SH-SY5Y (cell line): ENCODE results near the gene RASAL2.

ENCODE experiments used
- GATA2 ChIP-seq: IDR thresholded peaks from 2 replicates; pipeline ENCODE4 v1.6.1; 2011; ENCODE audit warnings: mild to moderate bottlenecking, low read depth, low read length
- GATA3 ChIP-seq: IDR thresholded peaks from 2 replicates; pipeline ENCODE4 v1.6.1; 2011; ENCODE audit warnings: low read depth, mild to moderate bottlenecking, low read length, moderate library complexity

RASAL2 gene

GRCh38 chr1:178405137-178405536 is 311.2 kb downstream of the RASAL2 start:
- TF ChIP-seq GATA3 (no peak), GATA2 (no peak)

GRCh38 chr1:178407215-178407614 is 313.3 kb downstream of the RASAL2 start:
- no peak for TF ChIP-seq GATA3
- TF ChIP-seq GATA2, result no peak

DNA sequence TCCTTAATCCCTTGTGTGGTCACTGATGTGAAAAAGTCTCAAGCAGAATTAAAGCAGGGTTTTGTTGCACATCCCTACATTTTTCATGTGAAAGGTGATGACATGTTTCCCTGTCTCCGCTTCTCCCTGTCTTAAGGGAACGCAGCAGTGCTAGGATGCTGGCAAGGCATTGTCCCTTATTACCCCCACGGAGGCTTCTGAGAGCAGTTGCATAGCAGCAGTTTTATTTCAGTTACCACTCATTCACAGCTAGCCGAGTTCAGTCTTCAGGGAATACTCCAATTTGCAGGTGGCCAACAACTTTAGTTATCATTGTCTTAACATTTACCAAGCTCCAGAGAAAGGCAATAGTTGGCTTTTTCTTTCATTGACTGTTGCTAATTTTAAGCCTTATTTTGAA is 313.8 kb downstream of the RASAL2 start:
- TF ChIP-seq GATA2 (no peak), GATA3 (no peak)

DNA sequence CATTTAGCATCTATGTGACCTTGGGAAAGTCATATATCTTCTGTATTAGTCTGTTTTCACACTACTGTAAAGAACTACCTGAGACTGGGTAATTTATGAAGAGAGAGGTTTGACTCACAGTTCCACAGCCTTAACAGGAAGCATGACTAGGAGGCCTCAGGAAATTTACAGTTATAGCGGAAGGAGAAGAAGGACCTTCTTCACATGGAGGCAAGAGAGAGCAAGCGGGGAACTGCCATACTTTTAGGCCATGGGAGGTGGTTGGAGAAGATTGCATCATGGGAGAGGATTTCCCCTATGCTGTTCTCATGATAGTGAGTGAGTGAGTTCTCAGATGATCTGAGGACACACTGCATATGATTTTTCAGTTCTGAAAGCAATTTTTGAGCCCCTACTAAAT is 315.0 kb downstream of the RASAL2 start:
- TF ChIP-seq GATA3 (no peak), GATA2 (no peak)

DNA sequence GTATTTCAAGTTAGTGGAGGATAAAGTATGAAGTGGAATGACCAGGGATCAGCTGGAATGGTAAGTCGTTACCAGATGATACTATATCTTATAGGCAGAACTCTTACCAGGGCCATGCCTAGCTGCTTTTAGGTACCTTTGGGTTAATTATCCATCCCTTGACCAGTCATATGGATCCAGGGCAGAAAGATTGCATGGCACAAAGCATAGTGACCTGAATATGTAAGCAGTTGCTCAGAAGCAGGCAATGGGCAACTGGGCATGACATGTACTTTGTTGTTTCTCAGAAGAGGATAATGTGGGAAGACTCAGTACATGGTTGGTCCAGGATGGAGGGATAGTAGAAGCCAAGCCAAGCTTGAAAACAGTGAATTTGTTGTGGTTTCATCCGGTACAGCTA is 315.6 kb downstream of the RASAL2 start:
- no peak for TF ChIP-seq GATA3
- TF ChIP-seq GATA2, result no peak

GRCh38 chr1:178411756-178412399 is 318.0 kb downstream of the RASAL2 start:
- TF ChIP-seq GATA3 (no peak), GATA2 (no peak)

DNA sequence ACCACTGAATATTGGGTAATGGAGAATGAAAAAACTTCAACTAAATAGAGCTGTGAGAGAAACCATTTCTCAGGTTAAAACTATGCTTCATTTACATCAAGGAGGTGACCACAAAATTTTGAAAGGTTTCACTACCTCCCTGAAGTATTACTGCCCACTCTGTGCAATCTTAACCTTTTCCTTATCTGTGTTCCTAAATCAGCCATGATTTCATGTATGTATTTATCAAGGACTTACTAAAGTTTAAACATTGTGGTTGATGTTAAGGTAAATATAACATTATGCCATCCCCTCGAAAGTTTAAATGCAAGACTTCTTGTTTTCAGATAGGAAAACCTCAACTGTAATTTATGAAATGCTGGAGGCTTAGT is 318.5 kb downstream of the RASAL2 start:
- no peak for TF ChIP-seq GATA2
- TF ChIP-seq GATA3, result no peak

DNA sequence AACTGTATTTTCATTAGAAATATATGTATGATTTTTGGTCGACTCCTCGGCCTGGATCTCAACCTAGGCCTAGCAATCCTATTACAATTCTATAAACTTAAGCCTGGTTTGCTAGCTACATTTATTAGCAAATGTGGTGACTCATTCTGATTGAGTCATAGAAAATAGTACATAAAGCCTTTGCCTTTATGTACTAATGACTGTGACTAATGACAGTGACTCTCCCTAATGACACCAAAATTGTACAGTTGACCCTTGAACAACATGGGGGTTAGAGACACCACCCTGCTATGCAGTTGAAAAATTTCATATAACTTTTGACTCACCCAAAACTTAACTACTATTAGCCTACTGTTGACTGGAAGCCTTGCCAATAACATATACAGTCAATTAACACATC is 324.0 kb downstream of the RASAL2 start:
- TF ChIP-seq GATA3, result no peak

DNA sequence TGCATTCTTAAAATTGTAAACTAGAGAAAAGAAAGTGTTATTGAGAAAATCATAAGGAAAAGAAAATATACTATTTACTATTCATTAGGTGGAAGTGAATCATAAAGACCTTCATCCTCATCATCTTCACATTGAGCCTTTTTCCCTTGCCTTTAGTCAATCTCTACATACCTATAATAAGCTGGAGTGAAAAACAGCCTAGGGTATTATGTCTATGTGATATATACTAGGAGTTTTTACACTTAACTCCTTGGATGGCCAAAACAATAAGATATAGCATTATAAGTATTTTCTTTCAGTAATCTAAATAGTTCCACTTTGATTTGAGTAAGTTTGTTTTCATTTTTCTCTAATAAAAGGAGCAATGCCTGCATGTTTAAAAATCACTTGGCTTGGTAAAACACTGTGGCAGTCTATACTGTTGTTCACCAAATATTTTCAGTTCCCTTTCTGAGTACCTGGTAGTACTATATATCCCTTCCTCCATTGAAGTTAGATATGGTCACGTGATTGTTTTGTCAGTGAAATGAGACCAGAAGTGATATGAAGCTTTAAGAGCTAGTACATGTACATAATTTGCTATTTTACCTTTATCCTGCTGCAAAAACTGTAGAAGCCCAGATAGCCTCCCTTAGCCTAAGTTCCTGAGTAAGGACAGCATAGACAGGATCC is 324.5 kb downstream of the RASAL2 start:
- TF ChIP-seq GATA2 (no peak), GATA3 (no peak)

GRCh38 chr1:178434360-178434759 is 340.5 kb downstream of the RASAL2 start:
- TF ChIP-seq GATA3 (no peak), GATA2 (no peak)

GRCh38 chr1:178434899-178435435 is 341.1 kb downstream of the RASAL2 start:
- no peak for TF ChIP-seq GATA3
- TF ChIP-seq GATA2, result no peak

GRCh38 chr1:178436899-178437298 is 343.0 kb downstream of the RASAL2 start:
- TF ChIP-seq GATA3, result no peak
- TF ChIP-seq GATA2, result no peak

GRCh38 chr1:178438432-178438831 is 344.5 kb downstream of the RASAL2 start:
- TF ChIP-seq GATA2 (no peak), GATA3 (no peak)

DNA sequence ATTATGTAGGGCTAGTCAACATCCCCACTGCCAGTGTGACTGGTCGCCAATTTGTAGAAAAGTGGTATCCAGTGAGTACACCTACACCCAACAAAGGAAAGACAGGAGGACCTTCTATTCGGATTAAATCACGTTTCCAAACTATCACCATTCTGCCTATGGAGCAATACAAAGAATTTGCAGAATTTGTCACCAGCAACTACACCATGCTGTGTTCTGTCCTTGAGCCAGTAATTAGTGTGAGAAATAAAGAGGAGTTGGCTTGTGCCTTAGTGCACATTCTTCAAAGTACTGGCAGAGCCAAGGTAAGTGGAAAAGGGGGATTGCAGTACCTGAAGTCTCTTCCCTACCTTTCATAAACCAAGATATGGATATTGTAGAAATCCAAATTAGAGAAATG is 349.0 kb downstream of the RASAL2 start:
- TF ChIP-seq GATA2 (no peak), GATA3 (no peak)

DNA sequence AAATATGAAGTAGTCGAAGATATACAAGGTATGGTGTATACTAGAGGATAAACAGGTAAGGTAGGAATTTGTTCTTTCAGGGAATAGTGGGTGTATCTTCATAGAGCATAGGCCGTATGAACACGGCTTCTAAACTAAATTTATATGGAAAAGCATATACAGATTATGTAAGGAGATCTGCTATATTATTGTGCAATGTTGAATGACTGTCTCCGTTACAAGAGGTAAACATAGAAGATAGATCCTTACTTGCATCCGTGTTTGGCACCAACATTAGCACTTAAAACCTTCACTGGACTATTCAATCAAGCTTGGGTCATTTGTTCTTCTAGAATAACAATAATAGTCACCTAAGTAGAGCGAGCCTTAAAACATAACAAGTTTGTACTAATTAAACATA is 357.0 kb downstream of the RASAL2 start:
- TF ChIP-seq GATA3 (no peak), GATA2 (no peak)

GRCh38 chr1:178451529-178451928 is 357.6 kb downstream of the RASAL2 start:
- TF ChIP-seq GATA3 (no peak), GATA2 (no peak)
